Liver (tissue), 3 donors: ENCODE data around the gene RNF41.

Experiments used
- CTCF ChIP-seq: fragments of 150-350 bp; IDR thresholded peaks from 2 replicates; pipeline ENCODE4 v1.5.1; 2017; ENCODE audit warnings: improper control_type of control experiment, low read depth, low read length; ENCODE audit not compliant: missing input control
- EGR1 ChIP-seq, 2 donors: IDR thresholded peaks; 2 replicates each; pipeline ENCODE4 v1.6.1; 2016 to 2018; ENCODE audit warnings: antibody characterized with exemption in 2 of 2, low read depth in 2 of 2
- MAX ChIP-seq: IDR thresholded peaks from 2 replicates; pipeline ENCODE4 v1.6.1; 2016; ENCODE audit warnings: antibody characterized with exemption
- RAD21 ChIP-seq, 2 donors: IDR thresholded peaks; 2 replicates each; pipeline ENCODE4 v1.6.1; 2016; ENCODE audit warnings: antibody characterized with exemption in 2 of 2, mild to moderate bottlenecking in 2 of 2
- REST ChIP-seq: IDR thresholded peaks from 2 replicates; pipeline ENCODE4 v1.6.1; 2016; ENCODE audit warnings: antibody characterized with exemption, mild to moderate bottlenecking
- SP1 ChIP-seq: IDR thresholded peaks from 2 replicates; pipeline ENCODE4 v1.6.1; 2018; ENCODE audit warnings: antibody characterized with exemption, mild to moderate bottlenecking
- TAF1 ChIP-seq: conservative IDR thresholded peaks from 2 replicates; pipeline ENCODE4 v1.6.1; 2016; ENCODE audit warnings: antibody characterized with exemption, mild to moderate bottlenecking
- YY1 ChIP-seq: IDR thresholded peaks from 2 replicates; pipeline ENCODE4 v1.6.1; 2016; ENCODE audit warnings: antibody characterized with exemption, mild to moderate bottlenecking
- donor health status: healthy.
- donor health status: healthy.

GRCh38 chr12:56231184-56231582 lies 9.5 kb upstream of the RNF41 start:
- TF ChIP-seq CTCF, result no peak
- no peak for TF ChIP-seq EGR1 (IDR thresholded peaks at IDR 0.05; ENCODE audit: low read depth in 2 of 2)
- TF ChIP-seq TAF1, result no peak
- no peak for TF ChIP-seq REST
- TF ChIP-seq SP1, result no peak
- no peak for TF ChIP-seq MAX
- TF ChIP-seq YY1, result no peak
- TF ChIP-seq RAD21 (IDR thresholded peaks at IDR 0.05), result no peak
